Measurements from ENCODE around the gene STIP1. TPM values are rescaled to one million over a fixed set of nuclear protein-coding genes. Genes with fewer than 3 reads are reported as not detected.

STIP1 gene
- total and polyA plus RNA-seq, 2 of the 8 experiments (the other 6 are each of a cell fraction or from before 2014, with no cell fraction given) = 140 to 329 TPM

DNA sequence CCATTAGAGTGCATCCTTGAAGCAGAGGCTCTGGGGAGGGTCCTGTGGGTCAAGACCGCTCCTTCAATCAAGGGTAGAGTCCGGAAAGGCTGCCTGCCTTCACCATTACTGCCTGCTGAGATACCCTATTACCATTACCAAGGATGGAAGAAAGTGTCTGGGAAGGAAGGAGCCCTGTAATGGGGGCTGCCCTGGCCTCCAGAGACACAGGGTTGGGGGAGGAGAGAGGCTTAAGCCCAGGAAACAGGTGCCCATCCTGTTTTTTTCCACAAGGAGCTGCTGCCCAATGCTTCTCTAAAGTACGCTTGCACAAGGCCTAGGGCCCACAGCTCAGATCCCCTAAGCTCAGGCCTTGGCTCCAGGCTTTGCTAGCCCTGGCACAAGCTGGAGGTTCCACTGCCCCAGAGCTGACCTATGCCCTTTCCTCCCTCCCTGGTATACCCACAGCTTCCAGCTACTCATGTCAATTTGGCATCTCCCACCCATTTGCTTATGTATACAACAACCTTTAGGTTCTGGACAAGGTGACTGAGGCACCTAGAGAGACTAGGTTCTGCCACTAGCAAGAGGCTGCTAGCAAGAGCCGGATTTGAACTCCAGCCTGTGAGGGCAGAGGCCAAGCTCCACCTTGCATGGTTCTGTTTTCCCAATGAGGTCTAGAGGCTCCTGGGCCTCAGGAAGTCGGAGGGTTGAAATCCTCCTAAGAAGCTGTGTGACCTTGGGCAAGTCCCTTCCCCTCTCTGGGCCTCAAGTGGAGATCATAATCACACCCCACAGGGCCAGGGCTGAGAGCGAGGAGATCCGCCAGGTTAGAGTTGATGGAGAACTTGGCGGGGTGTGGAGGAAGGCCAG lies 63.8 kb downstream of the STIP1 start:
- peaks cover 9% of the 10 kb centered on the region for H3K79me1 ChIP-seq (ENCODE audit: low read depth, low read length)
- no peaks in the 10 kb centered on the region for H3K9me3 ChIP-seq (ENCODE audit: insufficient read depth in 2 of 2, low read depth in 1 of 2, low read length in 1 of 2)
- H3K36me3 ChIP-seq (ENCODE audit: control insufficient read depth in 2 of 4, insufficient read depth in 4 of 4, low read length in 3 of 4) = peaks cover 0 to 8% (median 3%) of the 10 kb centered on the region in 4 experiments; a peak in 5 of 8 replicates
- peak overlapping the region; percentile 48 for H3K56ac ChIP-seq (replicated peaks; ENCODE audit: insufficient read length, low read depth, low read length)
- no peak overlapping the region for H4K8ac ChIP-seq (ENCODE audit: extremely low read depth, insufficient read depth, low read length)
- no peak overlapping the region for H3K23ac ChIP-seq (ENCODE audit: insufficient read length)
- peak overlapping the region; percentile 16 for H3K14ac ChIP-seq (ENCODE audit: insufficient read length)
- H3K4ac ChIP-seq (replicated peaks; ENCODE audit: insufficient read length, low read depth, low read length) = peak overlapping the region; percentile 25
- 52% methylated on average over 8 of the region's 8 CpGs; no CpG with 5 or more reads in 1 of the 2 experiments for WGBS, 2 experiments (ENCODE audit: extremely low coverage in 1 of 2, insufficient coverage in 1 of 2, insufficient read length in 1 of 2, insufficient replicate concordance in 2 of 2, low coverage in 1 of 2, low lambda C conversion rate in 2 of 2, missing lambda C conversion rate in 1 of 2)
- H3K9ac ChIP-seq (replicated peaks in 1 of 4; ENCODE audit: extremely low read depth in 1 of 4, low read depth in 3 of 4, low read length in 3 of 4) = peak overlapping the region in 2 of 4 experiments; percentile 38 to 42; a peak in 2 of 7 replicates
- H3K27me3 ChIP-seq (replicated peaks in 1 of 4; ENCODE audit: control insufficient read depth in 3 of 4, extremely low read depth in 1 of 4, insufficient read depth in 3 of 4, low read length in 3 of 4) = no peaks in the 10 kb centered on the region
- peak overlapping the region; percentile 11 for H4K5ac ChIP-seq (ENCODE audit: insufficient read length, low read depth, low read length)
- FAIRE-seq (no peak), DNase-seq (ENCODE audit: low read depth in 1 of 2, low spot score in 2 of 2) (peak in 1 of 2 experiments; percentile 65)
- CTCF ChIA-PET (ENCODE audit: partially characterized antibody) = interaction anchor here (0.5 to 10.0 kb wide), 21 partner anchors 12 to 403 kb away, joined by 3 to 102 read pairs (median 5); partner anchors contain the start of genes CATSPERZ, FERMT3, NUDT22 and PRDX5
- H3K4me1 ChIP-seq (replicated peaks in 1 of 4; ENCODE audit: control insufficient read depth in 3 of 4, insufficient read depth in 4 of 4, low read length in 3 of 4) = peaks cover 0 to 47% (median 35%) of the 10 kb centered on the region in 4 experiments; a peak in 6 of 7 replicates
- H2BK15ac ChIP-seq (ENCODE audit: low read length) = peak overlapping the region; percentile 93
- H2AK5ac ChIP-seq (ENCODE audit: low read depth, low read length) = peak overlapping the region; percentile 92; the same call in 1 of the 2 replicates
- H2BK20ac ChIP-seq (ENCODE audit: low read length) = peak overlapping the region; percentile 88
- H3K27ac ChIP-seq (ENCODE audit: low read depth, low read length) = peak overlapping the region; percentile 70; the same call in 1 of the 2 replicates
- no peak overlapping the region for H2AFZ ChIP-seq (ENCODE audit: low read length)
- peak overlapping the region; percentile 88; the same call in 1 of the 2 replicates for H2BK5ac ChIP-seq (ENCODE audit: low read depth, low read length)
- H4K20me1 ChIP-seq (replicated peaks in 1 of 2; ENCODE audit: control insufficient read depth in 1 of 2, insufficient read depth in 2 of 2, low read length in 2 of 2) = peaks cover 6 to 15% of the 10 kb centered on the region in 2 experiments
- H2BK12ac ChIP-seq (ENCODE audit: low read depth, low read length) = peak overlapping the region; percentile 99; the same call in 1 of the 2 replicates
- H3K4me3 ChIP-seq (ENCODE audit: extremely low read depth in 1 of 4, insufficient read depth in 2 of 4, low read depth in 3 of 4, low read length in 4 of 4) = peak overlapping the region in 3 of 4 experiments; percentile 8 to 63 (median 46); a peak in 6 of 8 replicates
- peak overlapping the region; percentile 98 for H3K18ac ChIP-seq (ENCODE audit: extremely low read depth, low read length)
- peak overlapping the region; percentile 73 to 99 for H3K4me2 ChIP-seq (ENCODE audit: insufficient read depth in 1 of 2, low read depth in 2 of 2, low read length in 2 of 2)
- peaks cover 6 to 38% of the 10 kb centered on the region in 2 experiments; a peak in 3 of 4 replicates for H3K79me2 ChIP-seq (ENCODE audit: control insufficient read depth in 1 of 2, insufficient read depth in 2 of 2, low read length in 2 of 2)
- peak overlapping the region; percentile 90 for H4K91ac ChIP-seq (replicated peaks; ENCODE audit: insufficient read length, low read length)
- POLR2A ChIA-PET (ENCODE audit: partially characterized antibody) = interaction anchor here (0.6 to 13.1 kb wide), 20 partner anchors 7 to 271 kb away, joined by 3 to 352 read pairs (median 6); partner anchors contain the start of genes BAD, DNAJC4, ESRRA and FKBP2
- H3K23me2 ChIP-seq (ENCODE audit: low read depth, low read length) = peaks cover 20% of the 10 kb centered on the region
- H2BK120ac ChIP-seq (replicated peaks; ENCODE audit: low read depth, low read length) = peak overlapping the region; percentile 81
- TF ChIP-seq CEBPB (IDR thresholded peaks at IDR 0.05; ENCODE audit: low read depth, low read length) (no peak), TCF12 (IDR thresholded peaks at IDR 0.05; ENCODE audit: low read depth, low read length) (peak; percentile 69; the same call in 1 of the 2 replicates), FOSL1 (IDR thresholded peaks at IDR 0.05; ENCODE audit: insufficient read depth, low read depth, low read length) (no peak)

All from H1 (cell line).